Right lung (tissue), 5 donors: ENCODE measurements around the gene DQX1. TPM values are rescaled to one million over a fixed set of nuclear protein-coding genes. Genes with fewer than 3 reads are reported as not detected.

Experiments used
- DNase-seq, 2 donors: peaks; one replicate each; pipeline ENCODE4 v3.0.0-alpha.2; 2013
- polyA plus RNA-seq, 5 donors: library from polyadenylated mRNA; unstranded; fragments of 120-200 nt; gene quantifications; one replicate each; pipeline versions ENCODE4 v1.2.1 to v1.2.3, GENCODE V29; 2013; ENCODE audit warnings: inconsistent platforms in 1 of 5, low replicate concordance in 1 of 5; ENCODE audit not compliant: insufficient read length in 5 of 5, insufficient read depth in 1 of 5

Gene DQX1
- polyA plus RNA-seq, 5 donors = 0.17 to 1.1 (median 0.26) TPM

- DNase-seq = no peak
These were observed 29.6 kb upstream of the DQX1 start for GRCh38 chr2:74555610-74556103.

DNA sequence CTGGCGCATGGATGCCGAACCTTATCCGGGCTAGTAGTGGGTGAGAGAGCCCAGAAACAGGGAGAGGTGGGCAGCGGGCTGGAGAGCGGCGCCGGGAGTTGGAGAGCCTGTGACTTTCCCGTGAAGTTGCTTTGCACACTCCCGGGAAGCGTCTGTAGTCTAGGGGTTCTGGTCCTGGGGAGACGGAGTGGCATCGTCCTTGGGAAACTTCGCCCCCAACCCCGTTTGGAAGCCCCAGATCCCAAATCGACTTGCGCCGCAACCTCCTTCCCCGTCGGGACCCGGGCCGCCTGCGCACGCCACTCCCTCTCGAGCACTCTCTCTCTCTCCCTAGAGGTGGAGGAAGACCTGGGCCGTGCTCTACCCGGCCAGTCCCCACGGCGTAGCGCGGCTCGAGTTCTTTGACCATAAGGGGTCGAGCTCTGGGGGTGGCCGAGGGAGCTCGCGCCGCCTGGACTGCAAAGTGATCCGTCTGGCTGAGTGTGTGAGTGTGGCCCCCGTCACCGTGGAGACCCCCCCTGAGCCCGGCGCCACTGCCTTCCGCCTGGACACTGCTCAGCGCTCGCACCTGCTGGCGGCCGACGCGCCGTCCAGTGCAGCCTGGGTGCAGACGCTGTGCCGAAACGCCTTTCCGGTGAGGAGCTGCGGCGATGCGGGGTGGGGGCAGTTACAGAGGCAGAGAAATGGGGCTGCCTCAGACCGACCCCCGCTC, 28.9 kb upstream of the DQX1 start:
- DNase-seq = no peak

DNA sequence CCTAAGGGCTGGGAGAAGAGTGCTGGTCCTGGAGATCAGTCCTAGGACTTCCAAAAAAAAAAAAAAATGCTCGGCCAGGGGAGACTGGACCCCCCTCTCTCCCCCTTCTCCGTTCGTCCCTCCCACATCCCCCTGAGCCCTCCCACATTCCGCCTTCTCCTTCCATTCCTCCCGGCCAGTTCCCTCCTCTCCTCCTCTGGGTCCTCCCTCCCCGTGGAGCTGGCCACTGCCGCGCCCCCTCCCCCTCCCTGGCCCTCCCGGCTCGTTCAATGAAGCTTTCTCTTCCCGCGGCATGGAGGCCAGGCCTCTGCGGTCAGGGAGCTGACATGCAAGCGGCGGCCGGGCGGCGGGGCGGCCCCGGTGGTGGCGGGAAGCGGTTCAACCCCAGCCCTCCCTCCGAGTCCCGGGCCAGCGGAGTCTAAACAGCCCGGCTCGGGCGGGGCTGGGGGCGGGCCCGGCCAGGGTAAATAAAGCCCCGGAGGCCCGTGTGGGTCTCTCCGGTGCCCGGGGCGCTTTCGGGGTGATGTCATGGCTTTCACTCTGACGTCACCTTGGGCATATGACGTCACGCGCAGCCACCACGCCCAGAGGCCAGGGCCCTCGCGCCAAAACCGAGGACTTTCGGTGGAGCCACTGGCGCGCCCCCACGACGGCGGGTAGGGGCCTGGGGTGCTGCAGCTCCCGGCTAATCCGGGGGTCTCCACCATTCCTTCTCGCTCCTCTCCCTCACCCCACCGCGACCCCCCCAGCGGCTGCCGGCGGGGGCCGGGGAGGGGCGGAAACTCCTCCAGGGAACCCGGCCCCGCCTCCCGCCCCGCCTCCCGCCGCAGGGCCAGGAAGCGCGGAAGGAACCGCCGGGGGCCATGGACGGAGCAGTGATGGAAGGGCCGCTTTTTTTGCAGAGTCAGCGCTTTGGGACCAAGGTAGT, 28.1 kb upstream of the DQX1 start, which contains the start of the genes DOK1 and LOXL3:
Gene DOK1 (plus strand): TSS at position 829 of the 928 bp plus-strand sequence. CDS start 35 bp downstream, at position 864.
Gene LOXL3 (minus strand): TSS at position 51 of the 928 bp plus-strand sequence. CDS start 1,308 bp downstream, outside the sequence.
- DNase-seq = peak; percentile 88

GRCh38 chr2:74552914-74553811, 27.1 kb upstream of the DQX1 start:
- DNase-seq = no peak

DNA sequence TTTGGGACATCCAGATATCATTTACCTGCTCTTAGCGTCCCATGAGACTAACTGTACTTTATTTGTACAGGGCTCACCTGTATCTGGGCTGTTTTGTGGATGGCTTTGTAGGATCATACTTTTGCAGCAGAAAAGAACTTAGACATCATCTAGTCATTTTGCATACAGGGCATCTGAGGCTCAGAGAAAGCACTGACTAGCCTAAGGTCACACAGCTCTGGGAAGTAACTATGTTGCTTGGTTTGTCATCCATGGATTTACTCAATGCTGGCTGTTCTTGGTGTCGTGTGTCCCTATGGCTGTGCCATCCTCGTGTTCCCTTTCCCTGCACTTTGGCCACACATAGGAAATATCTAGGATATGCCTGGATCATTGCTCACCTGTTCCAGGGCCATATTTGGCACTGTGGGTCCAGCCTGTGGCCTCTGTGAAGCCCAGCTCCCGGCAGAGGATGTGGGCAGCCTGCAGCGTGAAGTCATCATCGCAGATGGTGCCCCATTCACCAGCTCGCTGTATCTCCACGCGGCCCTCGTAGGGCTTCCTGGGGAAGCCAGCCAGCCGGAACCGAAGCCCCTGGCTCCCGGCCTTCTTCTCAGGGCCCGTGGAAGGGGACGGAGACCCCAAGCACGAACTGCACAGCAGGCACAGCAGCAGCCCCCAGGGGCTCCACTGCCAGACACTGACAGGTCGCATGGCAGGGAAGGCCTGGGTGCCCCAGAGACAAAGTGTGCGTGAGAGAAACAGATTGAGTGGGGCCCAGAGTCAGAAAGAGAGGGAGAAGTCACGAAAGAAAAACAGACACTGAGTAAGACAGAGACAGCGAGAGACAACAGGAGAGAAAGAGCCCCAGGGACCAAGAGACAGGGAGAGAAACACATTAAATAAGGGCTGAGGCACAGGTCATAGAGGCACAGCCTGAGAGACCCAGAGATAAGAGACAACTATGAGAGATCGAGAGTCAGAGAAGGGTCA, 26.2 kb upstream of the DQX1 start:
- DNase-seq = no peak

- no peak for DNase-seq
These were observed 25.5 kb upstream of the DQX1 start for GRCh38 chr2:74551530-74551929.

DNA sequence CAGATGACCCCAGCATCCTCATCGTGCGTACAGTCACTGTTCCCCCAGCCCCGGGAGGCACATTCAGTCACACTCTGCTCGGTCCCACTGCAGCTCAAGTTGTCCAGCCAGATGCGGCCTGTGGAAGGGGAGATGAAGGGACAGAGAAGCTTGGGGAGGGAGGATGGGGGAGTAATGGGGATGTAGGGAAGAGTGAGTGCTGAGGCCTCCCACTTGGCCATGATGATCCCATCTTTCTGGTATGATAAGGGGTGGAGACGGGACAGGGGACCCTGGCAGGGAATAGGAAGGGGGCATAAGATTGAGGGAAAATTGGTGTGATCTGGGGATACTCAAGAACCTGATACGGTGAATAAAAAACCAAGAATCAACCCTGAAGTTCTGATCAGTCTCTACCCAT, 24.2 kb upstream of the DQX1 start:
- no peak for DNase-seq

DNA sequence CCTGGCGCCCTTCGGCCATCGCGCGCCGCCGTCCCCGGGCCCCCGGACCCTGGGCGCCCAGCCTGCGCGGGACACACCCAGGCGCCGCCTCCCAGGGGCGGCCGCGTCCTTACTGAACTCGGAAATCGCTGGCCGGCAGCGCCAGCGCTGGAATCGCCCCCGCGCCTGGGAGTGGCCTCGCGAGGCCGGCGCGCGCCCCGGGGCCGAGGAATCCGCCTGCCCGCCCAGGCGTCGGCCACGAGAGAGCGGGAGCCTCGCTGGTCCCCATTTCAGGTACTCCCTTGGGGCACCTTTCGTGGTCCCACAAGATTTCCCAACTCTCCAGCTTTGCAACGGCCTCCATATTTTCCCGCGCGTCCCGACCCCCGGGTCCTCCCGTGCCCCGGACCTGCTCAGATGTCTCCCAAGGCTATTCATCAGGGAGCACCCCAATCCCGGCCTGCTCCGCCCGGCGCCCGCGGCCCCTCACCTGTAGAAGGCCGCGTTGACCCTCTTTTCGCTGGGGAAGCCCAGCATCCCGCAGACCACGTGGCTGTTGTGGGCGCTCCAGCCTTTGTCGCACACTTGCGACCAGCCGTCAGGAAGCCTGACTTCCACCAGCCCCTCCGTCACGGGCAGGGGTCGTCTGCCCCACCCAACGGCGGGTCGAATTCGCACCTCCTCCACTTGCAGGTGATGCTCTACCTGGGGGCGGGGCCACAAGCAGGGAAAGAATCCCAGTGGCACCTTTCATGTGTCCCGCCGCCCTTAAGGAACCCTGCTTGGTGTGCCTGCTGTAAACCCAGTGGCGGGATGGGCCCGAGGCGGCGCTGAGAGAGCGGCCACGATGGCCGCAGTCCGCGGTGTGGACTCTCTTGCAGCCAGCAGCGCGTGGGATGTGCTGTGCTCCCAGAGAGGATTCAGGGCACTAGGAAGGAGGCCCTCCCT, 23.1 kb upstream of the DQX1 start:
- peak; percentile 50 to 57 for DNase-seq

DNA sequence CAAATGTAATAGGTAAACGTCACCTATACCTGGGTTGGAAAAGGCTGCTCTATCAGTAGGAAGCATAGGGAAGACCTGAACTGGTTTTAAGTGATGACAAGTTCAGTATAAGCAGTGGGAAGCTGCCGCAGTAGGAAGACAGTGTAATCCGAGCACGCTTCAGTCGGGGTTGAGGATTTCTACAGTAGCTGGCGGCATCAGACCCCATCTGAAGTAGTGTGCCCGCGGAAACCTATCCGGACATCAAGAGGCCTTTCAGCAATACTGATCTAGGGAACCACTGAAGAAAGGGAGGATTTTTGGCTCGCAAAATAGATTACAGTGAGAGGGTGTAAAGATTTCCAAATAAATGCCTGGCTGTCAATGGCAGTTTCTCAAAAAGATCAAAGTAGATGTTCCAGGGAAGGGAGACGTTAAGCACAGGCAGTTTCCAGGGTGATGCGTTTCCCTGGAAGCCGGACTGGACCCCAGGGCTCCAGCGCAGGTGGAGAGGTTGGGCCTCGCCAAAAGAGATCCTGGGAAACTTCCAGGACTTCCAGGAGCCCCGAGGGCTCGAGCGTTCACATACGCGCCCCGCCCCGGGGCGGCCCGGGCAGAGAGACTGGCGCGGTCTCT, 22.4 kb upstream of the DQX1 start:
- peak in 1 of 2 donors; percentile 7 for DNase-seq

DNA sequence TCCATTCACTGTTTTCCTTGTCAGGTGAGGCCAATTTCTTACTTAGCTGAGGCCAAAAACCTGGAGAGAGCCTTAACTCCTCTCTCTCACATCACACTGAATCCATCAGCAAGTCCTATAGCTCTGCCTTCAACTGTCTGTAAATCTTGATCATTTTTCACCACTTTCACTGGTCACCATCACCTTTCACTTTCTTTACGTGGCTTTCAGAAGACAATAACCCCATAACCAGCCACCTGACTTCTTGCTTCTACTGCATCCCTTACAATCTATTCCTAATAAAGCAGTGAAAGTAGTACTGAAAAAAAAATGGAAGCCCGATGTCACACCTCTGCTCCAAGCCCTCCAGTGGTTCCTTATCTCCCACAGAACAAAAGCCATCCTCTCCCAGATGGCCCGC, 20.0 kb upstream of the DQX1 start:
- DNase-seq = no peak

- no peak for DNase-seq
These were observed 18.6 kb upstream of the DQX1 start for GRCh38 chr2:74544634-74545033.

DNA sequence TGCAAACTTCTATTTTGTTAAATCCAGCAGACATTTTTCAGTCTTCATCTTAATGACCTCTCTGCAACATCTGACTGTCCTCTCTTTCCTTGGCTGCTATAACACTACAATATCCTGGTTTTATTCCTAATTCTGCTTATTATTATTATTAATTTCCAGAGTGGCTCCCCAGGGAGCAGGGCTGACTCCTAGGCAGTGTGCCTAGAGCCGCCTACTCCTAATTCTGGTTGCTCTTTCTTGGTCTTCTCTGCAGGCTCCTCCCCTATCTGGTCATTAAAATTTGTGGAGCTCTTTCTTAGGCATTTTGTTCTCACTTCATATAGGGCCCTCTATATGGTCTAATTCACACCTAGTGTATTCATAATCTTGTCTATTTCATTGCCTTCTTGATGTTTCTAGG, 16.9 kb upstream of the DQX1 start:
- no peak for DNase-seq

DNA sequence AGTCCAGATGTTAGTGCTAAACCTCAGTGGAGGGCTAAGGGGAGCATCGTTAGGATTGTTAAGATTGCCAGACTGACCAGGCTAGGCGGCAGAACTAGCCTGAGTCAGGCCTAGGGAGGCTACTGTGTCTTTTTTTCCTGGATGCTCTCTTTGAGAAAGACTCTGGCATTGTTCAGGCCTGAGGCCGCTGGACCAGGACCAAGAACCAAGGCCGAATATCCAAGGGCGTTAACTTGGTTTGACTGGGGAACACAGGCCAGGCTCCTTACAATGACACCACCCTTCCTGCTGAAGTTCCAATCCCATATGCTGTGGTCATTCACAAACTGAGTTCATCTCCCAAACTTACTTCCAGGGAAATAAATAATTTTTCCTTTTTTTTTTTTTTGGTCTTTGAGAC, 14.3 kb upstream of the DQX1 start:
- no peak for DNase-seq

DNA sequence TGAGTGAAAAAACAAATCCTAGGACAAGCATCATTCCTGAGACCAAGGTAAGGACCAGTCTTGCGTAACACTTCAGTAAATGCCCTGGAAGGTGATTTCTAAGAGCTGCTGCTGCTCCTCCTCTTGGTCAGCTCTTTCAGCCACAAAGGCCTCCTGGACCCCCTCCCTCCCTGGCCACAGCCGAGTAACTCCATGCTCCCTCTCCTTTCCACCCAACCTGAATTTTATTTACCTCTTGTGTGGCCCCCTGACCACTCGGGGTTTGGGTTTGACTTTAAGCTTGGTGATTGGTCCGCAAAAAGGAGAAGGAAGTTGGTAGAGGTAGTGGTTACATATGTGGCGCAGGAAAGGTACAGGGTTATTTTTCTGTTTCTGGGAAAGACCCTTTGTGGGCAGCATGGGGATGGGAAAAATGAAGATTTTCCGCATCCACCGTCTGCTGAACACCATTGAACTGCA, 12.9 kb upstream of the DQX1 start:
- no peak for DNase-seq

- DNase-seq = no peak
These were observed 11.1 kb upstream of the DQX1 start for GRCh38 chr2:74537140-74537539.

DNA sequence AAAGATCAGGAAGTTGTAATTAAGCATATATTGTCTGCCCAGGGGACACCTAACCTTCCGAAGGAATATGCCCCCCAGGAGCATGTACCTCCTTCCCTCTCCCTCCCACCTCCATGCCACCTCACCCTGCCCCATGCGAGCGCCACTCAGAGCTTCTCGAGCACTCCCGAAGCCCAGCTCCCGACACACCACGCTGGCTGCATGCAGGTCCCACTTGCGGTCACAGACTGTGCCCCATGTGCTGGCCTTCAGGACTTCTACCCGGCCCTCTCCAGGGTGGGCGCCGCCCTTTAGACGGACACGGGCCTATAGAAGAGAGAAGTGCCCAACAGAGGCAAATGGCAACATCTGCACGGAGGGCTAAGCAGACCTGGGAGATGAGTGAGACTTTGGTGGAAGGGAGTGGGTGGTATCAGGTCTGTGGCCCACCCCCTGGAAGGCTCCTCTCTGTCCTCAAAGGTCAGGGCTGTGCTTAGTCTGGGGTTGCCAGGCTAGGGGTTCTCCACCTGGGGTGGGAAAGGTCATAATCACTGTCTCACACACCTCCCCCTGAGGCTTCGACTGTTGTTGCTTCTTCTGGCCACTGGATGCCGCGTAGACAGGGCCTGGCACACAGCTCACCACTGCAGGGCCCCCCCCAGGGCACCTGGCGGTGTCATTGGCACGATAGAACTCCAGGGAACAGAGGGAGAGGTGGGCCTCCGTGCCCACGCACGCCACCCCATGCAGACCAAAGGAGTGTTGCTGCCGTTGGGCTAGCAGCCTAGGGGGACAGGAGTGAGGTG, 10.3 kb upstream of the DQX1 start:
- no peak for DNase-seq

GRCh38 chr2:74535440-74535965, 9.5 kb upstream of the DQX1 start:
- no peak for DNase-seq
